Neuron (in vitro differentiated cells): Measurements from ENCODE around the gene SPNS3.

Experiments
- H2AFZ ChIP-seq: one replicate; pipeline ENCODE4 v1.6.1; 2013; ENCODE audit warnings: low read depth, mild to moderate bottlenecking, inconsistent platforms, low read length, moderate library complexity
- H3K27me3 ChIP-seq: one replicate; pipeline ENCODE4 v1.6.1; 2013; ENCODE audit warnings: low read length; ENCODE audit not compliant: insufficient read depth
- H3K36me3 ChIP-seq: one replicate; pipeline ENCODE4 v1.6.1; 2013; ENCODE audit warnings: low read length; ENCODE audit not compliant: insufficient read depth
- H3K4me1 ChIP-seq: one replicate; pipeline ENCODE4 v1.6.1; 2013; ENCODE audit warnings: low read length; ENCODE audit not compliant: insufficient read depth
- H3K4me3 ChIP-seq: 2 replicates; pipeline ENCODE4 v1.5.1; 2013; ENCODE audit warnings: mild to moderate bottlenecking, low read length, moderate library complexity
- H3K9me3 ChIP-seq: one replicate; pipeline ENCODE4 v1.6.1; 2013; ENCODE audit warnings: low read length

SPNS3 gene

DNA sequence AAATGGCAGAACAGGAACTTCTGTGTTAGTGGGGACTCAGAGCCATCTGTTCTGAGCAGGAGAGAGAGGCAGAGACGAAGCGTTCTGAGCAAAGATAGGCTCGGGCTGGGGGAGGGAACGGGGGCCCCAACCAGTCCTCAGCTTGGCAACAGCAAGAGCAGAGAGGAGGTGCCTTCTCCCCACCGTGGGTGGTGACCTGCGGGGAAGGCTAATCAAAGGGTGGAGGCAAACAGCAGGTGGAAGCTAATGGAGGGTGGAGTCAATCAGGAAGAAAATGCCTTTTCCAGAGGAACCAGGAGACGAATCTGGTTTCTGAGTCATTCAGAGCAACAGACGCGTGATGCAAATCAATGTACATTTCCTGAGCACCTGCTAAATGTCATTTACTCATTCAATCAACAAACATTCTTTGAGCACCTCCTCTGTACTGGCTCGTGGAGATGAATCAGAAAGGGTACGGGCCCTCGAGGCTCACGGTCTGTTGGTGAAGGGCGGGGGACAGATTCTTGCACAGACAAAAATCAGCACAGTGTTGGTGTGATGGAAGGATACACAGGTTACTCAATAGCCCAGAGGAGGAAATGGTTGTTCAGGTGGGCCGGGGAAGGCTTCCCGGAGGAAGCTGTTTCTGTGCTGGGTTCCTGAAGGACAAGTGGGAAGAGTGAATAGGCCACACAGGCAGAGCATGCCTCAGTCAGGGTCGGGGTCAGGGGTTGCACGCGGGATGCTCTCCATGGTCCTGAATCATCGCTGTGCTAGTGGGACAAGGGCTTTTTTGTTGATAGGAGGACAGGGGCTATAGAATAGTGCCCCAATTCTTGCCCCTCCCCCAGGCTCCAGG, 59.2 kb downstream of the SPNS3 start:
- Histone ChIP-seq H3K4me1 (no peaks in the 10 kb centered on the region), H3K4me3 (no peak overlapping the region), H3K9me3 (no peaks in the 10 kb centered on the region), H3K27me3 (peaks cover 30% of the 10 kb centered on the region), H3K36me3 (no peaks in the 10 kb centered on the region), H2AFZ (no peak overlapping the region)

DNA sequence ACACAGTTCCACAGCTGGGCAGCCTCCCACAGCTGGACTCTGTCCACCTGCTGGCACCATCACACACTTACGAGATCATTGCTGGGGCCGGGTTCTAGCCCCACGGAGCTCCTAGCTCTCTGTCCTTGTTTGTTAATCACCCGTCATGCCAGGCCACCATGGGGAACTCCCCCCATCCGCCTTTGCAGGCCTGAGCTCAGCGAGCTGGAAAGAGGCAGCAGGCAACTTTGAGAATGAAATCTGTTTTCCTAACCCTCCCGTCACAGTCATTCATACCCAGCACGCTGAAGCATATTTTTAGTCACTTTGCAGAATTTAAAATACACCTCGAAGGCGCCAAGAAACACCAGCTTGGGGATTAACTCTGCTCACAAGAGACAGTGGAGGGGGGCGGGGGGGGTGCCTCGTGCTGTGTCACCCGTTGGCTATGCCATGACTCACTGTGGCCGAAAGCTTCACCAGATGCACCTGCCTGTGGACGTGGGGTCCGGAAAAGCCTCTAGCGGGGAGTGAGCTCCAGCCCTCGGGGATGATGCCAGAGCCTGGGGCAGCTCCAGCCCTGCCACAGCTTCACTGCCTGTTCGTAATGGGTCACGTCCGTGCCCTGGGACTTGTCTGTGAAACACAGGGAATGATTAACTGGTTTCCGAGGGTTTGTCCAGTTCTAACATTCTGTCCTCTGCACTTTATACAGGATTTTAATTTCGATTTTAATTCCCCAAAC, 63.5 kb downstream of the SPNS3 start:
- no peaks in the 10 kb centered on the region for H3K9me3 ChIP-seq
- peaks cover 7% of the 10 kb centered on the region for H3K4me1 ChIP-seq
- H2AFZ ChIP-seq: no peak overlapping the region
- no peak overlapping the region for H3K4me3 ChIP-seq
- H3K36me3 ChIP-seq: no peaks in the 10 kb centered on the region
- H3K27me3 ChIP-seq: peaks cover 42% of the 10 kb centered on the region

DNA sequence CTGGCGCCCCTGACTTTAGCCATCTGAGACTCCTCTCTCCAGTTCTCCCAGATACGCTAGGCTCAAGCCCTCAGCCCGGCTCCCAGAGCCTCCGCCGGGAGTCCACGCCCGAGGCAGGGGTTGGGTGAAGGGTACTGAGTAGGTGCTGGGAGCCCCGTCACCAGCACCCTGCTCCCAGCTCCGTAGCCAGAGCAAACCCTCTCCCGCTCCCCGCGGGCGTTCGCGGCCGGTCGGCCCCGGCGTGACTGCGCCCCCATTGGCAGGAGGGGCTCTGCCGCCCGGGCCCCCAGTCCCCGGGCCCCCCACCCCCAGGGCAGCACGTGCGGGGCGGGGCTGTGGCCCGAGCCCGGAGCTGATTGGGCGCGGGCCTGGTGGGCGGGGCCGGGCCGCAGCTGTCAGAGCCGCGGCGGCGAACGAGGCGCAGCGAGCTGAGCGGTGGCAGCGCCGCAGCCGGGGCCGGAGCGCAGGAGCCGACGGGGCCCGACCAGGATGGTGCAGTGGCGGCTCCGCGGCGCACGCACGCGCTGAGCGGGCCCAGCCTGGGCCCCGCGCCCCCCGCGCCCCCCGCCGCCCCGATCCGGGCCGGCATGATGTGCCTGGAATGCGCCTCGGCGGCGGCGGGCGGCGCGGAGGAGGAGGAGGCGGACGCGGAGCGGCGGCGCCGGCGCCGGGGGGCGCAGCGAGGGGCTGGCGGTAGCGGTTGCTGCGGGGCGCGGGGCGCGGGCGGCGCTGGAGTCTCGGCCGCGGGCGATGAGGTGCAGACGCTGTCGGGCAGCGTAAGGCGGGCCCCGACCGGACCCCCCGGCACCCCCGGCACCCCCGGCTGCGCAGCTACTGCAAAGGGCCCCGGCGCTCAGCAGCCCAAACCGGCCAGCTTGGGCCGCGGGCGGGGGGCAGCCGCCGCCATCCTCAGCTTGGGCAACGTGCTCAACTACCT, 65.0 kb downstream of the SPNS3 start, which contains the start of gene SPNS2:
Gene SPNS2, plus strand, starts transcription at position 421 of the 937 bp plus-strand sequence. Its CDS starts 167 bp downstream, at position 588.
- Histone ChIP-seq H3K27me3 (peaks cover 52% of the 10 kb centered on the region), H3K9me3 (no peaks in the 10 kb centered on the region)

DNA sequence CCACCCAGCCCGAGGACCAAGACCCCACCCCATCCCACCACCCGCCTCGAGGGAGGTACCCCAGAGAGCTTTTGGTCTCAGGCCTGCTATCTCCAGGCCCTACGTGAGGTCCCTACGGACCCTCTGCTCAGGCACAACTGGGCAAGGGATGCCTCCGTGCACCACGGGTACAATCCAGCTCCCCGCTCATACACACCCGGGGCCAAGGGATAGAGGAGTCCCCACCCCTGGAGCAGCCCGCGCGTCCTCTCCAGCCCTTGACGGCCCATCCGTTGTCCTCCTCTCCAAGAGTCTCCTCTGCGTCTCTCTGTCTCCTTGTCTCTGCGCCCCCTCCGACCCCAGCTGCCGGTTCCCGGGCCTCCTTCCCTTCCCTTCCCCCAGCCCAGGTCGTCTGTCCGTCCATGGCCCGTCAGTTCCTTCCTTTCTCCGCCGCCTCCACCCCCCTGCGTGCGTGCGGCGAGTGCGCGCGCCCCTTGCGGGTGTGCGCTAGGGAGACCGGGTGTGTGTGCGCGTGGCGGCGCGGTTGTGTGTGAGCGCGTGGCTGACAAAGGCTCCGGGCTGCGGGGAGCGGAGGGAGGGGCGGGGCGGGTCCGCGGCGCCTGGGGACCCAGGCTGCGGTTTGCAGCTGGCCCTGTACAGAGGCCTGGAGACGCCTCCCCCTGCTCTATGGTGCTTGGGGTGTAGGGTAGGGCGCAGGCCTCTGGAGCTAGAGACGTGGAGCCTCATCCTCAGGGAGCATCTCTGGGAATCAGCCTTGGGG, 65.9 kb downstream of the SPNS3 start:
- H3K9me3 ChIP-seq: no peaks in the 10 kb centered on the region
- peak overlapping the region; percentile 40 for H3K4me3 ChIP-seq
- H3K36me3 ChIP-seq: no peaks in the 10 kb centered on the region
- peaks cover 7% of the 10 kb centered on the region for H3K4me1 ChIP-seq
- no peak overlapping the region for H2AFZ ChIP-seq
- peaks cover 56% of the 10 kb centered on the region for H3K27me3 ChIP-seq

More for the DNA sequence above, 65.0 kb downstream of the SPNS3 start, which contains the start of gene SPNS2:
- Histone ChIP-seq H3K4me1 (peaks cover 7% of the 10 kb centered on the region), H3K4me3 (peak within 1 kb of the TSS; percentile 40), H2AFZ (no peak within 1 kb of the TSS), H3K36me3 (no peaks in the 10 kb centered on the region)

DNA sequence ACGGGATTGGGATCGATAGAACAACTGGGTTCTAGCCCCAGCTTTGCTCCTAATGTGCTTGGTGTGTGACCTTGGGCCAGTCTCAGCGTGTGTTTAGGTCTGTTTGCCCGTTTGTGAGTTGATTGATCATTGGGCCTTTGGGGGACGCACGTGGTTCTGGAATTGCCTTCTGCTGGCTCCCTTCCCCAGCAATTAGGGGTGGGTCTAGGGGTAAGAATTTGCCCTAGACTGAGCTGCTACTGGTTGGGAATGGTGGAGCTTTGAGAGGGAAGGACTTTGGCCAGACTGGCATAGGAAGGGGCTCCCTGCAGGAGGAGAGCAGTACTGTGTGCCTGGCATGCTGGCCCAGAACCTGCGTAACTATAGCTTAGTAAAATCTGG, 66.4 kb downstream of the SPNS3 start:
- Histone ChIP-seq H2AFZ (no peak overlapping the region), H3K4me3 (peak overlapping the region; percentile 40), H3K27me3 (peaks cover 61% of the 10 kb centered on the region), H3K9me3 (no peaks in the 10 kb centered on the region), H3K36me3 (no peaks in the 10 kb centered on the region), H3K4me1 (peaks cover 7% of the 10 kb centered on the region)

DNA sequence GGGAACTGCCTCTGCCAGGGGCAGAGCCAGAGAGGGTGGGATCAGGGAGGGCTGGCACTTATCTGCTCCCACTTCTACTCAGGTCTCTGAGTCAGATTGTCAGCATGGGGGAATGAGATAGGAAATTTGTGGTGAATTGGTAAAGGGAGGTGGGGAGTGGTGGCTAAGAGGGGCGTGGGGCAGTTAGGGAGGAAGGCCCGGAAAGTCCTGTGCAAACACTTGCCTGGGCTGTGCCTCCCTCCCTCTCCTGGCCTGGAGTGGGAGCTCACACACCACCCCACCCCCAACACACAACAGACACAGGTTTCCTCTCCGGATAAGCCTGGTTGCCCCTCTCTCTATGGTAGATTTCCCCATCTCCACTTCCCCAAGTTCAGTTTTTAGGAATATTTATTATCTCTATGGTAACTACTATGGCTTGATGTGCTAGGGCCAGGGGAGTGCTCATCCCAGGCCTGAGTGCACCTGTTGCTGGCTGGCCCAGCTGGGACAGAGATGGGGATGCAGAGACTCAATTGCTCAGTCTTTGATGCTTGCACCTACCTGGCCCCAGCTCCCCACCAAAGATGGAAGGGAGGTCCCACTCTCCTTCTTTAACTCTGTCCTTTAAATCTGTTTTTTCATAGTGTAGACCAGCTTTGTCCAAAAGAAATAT, 67.7 kb downstream of the SPNS3 start:
- no peak overlapping the region for H3K4me3 ChIP-seq
- no peak overlapping the region for H2AFZ ChIP-seq
- peaks cover 72% of the 10 kb centered on the region for H3K27me3 ChIP-seq
- peaks cover 7% of the 10 kb centered on the region for H3K4me1 ChIP-seq
- H3K36me3 ChIP-seq: no peaks in the 10 kb centered on the region
- H3K9me3 ChIP-seq: no peaks in the 10 kb centered on the region

DNA sequence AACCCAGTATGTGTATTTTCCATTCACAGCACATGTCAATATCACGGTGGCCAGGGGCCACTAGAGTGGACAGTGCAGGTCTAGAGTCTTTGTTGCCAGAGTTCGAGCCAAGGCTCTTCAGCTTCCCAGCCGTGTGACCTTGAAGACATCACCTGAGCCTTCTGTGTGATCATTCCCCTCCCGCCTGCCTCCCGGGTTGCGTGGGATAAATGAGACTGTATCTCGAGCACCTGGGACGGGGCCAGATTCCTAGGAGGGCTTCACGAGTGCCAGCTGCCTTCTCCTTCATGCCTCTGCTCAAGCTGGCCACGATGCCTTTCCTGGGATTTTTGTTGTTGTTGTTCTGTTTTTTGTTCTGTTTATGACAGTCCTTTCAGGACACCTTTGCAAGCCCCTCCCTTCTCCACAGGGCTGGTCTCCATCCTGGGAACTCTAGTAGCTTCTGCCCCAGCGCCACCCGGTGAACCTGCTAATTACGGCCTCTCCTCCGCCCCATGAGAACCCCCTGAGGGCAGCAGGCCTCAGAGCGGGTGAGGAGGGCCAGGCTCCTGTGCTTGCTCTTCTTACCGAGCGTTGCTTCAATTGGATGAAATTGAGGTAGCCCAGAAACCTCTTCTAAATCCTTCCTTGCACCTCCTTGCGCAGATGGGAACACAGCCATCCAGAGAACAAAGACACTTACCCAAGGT, 68.9 kb downstream of the SPNS3 start:
- no peak overlapping the region for H2AFZ ChIP-seq
- no peaks in the 10 kb centered on the region for H3K36me3 ChIP-seq
- peaks cover 7% of the 10 kb centered on the region for H3K4me1 ChIP-seq
- H3K9me3 ChIP-seq: no peaks in the 10 kb centered on the region
- peaks cover 69% of the 10 kb centered on the region for H3K27me3 ChIP-seq
- H3K4me3 ChIP-seq: no peak overlapping the region

DNA sequence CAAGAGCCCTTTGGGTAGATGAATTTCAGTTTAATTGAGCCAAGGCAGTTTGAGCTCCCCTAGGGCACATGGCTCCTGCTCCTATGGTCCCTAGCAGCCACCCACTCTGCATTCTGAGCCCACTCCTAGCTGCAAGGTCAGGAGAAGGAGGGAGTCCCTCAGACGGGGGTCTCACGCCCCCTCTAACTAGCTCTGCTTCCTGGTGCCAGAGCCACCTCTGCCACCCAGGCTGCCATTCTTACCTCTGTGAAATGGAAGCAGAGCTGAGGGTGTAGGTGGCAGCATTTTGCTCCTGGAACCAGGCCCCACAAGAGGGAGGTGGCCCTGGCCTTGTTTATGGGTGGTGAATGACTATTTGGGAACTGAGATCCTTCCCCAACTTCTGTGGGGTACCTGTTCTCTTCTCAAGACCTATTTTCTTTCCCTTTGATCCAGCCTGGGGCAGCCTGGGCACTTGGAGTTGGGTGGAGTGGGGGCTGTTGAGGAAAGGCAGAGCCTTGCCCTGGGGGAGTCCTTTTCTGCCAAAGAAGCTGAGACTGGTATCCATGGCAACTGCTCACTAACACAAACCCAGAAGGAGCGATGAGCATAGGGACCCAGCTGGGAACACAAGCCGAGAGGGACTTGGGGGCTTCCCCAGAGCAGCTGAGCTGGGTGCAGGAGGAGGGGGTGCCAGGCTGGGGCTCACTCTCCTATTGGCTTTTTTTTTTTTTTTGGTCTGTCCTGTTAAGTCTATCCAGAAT, 69.7 kb downstream of the SPNS3 start:
- Histone ChIP-seq H3K27me3 (peaks cover 62% of the 10 kb centered on the region), H2AFZ (no peak overlapping the region), H3K9me3 (no peaks in the 10 kb centered on the region), H3K4me1 (peaks cover 3% of the 10 kb centered on the region), H3K36me3 (no peaks in the 10 kb centered on the region), H3K4me3 (no peak overlapping the region)

DNA sequence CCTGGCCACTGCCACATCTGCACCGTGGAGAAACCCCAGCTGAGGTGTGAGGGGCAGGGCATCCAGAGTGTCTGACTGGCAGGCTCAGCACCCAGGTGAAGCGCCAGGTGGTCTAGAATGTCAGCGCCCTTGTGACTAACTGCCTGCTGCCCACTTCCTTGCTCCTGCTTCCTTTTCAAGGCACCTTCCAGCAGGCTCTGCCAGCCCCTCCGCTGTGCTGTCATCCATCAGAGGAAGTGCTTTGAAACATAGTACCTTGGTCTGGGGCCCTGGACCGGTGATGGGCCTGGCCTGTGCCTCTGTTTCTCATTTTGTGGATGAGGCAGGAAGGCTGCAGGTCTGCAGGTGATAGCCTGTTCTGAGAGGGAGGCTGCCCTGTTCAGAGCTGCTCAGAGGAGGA, 70.4 kb downstream of the SPNS3 start:
- Histone ChIP-seq H3K4me3 (no peak overlapping the region), H3K36me3 (no peaks in the 10 kb centered on the region), H3K27me3 (peaks cover 67% of the 10 kb centered on the region), H3K9me3 (no peaks in the 10 kb centered on the region), H2AFZ (no peak overlapping the region), H3K4me1 (peaks cover 3% of the 10 kb centered on the region)

DNA sequence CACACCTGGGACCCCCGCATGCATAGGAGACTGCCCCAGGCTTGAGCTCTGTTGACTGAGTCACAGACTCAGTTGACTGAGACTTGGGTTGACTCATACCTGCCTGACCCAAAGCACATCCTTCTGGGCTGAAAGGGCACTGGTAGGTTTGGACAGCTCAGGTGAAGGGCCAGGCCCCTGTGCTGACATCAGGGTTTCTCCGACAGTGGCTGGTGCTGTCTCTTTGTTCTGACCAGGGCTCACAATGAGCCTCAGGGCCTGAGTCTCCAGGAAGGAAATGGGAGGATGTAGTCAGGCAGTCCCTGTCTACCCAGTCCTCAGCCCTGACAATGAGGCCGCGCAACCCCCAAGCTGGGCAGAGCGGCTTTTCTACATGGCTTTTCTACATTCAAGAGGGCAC, 71.4 kb downstream of the SPNS3 start:
- no peak overlapping the region for H2AFZ ChIP-seq
- no peaks in the 10 kb centered on the region for H3K4me1 ChIP-seq
- H3K36me3 ChIP-seq: no peaks in the 10 kb centered on the region
- no peak overlapping the region for H3K4me3 ChIP-seq
- peaks cover 67% of the 10 kb centered on the region for H3K27me3 ChIP-seq
- no peaks in the 10 kb centered on the region for H3K9me3 ChIP-seq

DNA sequence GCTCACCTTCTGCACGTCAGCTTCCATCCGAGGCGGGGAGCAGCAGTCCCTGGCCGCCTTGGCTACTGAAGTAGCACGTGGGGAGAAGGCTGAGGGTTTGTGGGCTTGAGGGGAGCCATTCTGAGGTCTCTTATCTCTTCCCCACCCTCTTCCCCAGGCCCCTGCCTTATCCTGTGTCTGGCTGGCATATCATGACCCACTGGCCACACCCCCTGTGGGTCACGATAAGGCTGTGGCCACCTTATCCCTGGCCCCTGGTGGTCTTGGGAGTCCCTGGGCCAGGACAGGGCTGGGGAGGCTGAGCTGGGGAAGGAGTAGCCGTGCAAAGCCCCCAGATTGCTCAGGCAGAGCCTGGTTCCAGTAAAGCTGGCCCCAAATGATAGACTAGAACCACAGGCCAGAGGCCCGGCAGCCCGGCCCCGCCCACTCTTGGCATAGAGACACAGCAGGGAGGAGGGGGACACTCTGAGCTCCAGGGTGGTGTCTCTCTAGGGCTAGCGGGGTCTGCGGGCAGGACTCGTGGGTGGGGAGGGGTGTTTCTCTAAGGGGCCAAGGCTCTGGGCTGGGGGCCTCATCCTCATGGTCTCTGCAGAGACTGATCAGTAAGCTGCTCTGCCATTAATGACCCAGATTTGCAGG, 72.6 kb downstream of the SPNS3 start:
- Histone ChIP-seq H2AFZ (no peak overlapping the region), H3K27me3 (peaks cover 62% of the 10 kb centered on the region), H3K4me1 (no peaks in the 10 kb centered on the region), H3K9me3 (no peaks in the 10 kb centered on the region), H3K36me3 (no peaks in the 10 kb centered on the region), H3K4me3 (no peak overlapping the region)
